GM12891 (cell line): ENCODE measurements around the gene FBL.

Experiments
- DNase-seq: peaks from one replicate; pipeline ENCODE4 v3.0.0; 2011; ENCODE audit warnings: low spot score; ENCODE audit not compliant: insufficient read length
- FAIRE-seq: peaks from 2 replicates; lab custom pipeline; 2011; peaks lifted over from hg19 to GRCh38; lab: Jason Lieb, UNC
- PAX5 ChIP-seq: IDR thresholded peaks from 2 replicates; pipeline ENCODE4 v1.6.1; 2011; ENCODE audit warnings: low read length, moderate library complexity, mild to moderate bottlenecking; ENCODE audit not compliant: insufficient read depth, severe bottlenecking
- POLR2A ChIP-seq: IDR thresholded peaks from 2 replicates; pipeline ENCODE4 v1.6.1; 2011; ENCODE audit warnings: low read depth, low read length, control low read depth
- POLR2AphosphoS5 ChIP-seq: IDR thresholded peaks from 2 replicates; pipeline ENCODE4 v1.6.1; 2011; ENCODE audit warnings: low read depth, low read length, control low read depth
- POU2F2 ChIP-seq: IDR thresholded peaks from 2 replicates; pipeline ENCODE4 v1.6.1; 2011; ENCODE audit warnings: low read depth, mild to moderate bottlenecking, control low read depth, low read length, moderate library complexity
- SPI1 ChIP-seq: IDR thresholded peaks from 2 replicates; pipeline ENCODE4 v1.6.1; 2011; ENCODE audit warnings: low read depth, low read length, control low read depth
- TAF1 ChIP-seq: IDR thresholded peaks from 2 replicates; pipeline ENCODE4 v1.6.1; 2011; ENCODE audit warnings: low read depth, low read length, control low read depth

Gene FBL

GRCh38 chr19:39805104-39805503 is 41.1 kb downstream of the FBL start:
- FAIRE-seq (no peak), DNase-seq (no peak)
- TF ChIP-seq SPI1 (no peak), PAX5 (no peak), POU2F2 (no peak), POLR2A (no peak), POLR2AphosphoS5 (no peak), TAF1 (no peak)

DNA sequence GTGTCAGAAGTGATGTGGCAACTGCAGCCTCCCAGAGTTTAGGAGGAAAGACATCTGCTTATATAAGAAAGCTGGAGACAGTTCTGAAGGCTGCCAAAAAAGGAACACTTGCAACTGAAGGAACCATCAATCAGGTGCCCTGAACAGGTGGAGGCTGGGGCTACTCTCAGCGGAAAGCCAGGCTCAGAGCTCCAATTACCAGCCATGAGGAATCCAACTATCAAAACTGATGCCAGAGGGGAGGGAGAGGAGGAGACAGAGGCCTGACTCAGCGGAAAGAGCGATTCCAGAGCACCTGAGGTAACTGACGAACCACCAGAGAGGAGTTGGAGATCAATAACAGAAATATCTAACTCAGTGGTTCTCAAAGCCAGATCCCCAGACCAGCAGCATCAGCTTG is 43.2 kb downstream of the FBL start:
- no peak for DNase-seq
- no peak for TF ChIP-seq SPI1
- TF ChIP-seq POU2F2, result no peak
- TF ChIP-seq POLR2AphosphoS5, result no peak
- no peak for TF ChIP-seq POLR2A
- TF ChIP-seq TAF1, result no peak
- TF ChIP-seq PAX5, result no peak
- no peak for FAIRE-seq

GRCh38 chr19:39797083-39797482 is 49.1 kb downstream of the FBL start:
- TF ChIP-seq POLR2AphosphoS5, result no peak
- no peak for TF ChIP-seq SPI1
- TF ChIP-seq TAF1, result no peak
- TF ChIP-seq POLR2A, result no peak
- no peak for TF ChIP-seq POU2F2
- TF ChIP-seq PAX5, result no peak
- FAIRE-seq, result no peak
- no peak for DNase-seq

- no peak for TF ChIP-seq SPI1
- TF ChIP-seq TAF1, result no peak
- peak; percentile 40; the same call in 1 of the 2 replicates for TF ChIP-seq POU2F2
- peak; percentile 68; the same call in 1 of the 2 replicates for TF ChIP-seq POLR2AphosphoS5
- no peak for TF ChIP-seq PAX5
- peak; percentile 72; the same call in 1 of the 2 replicates for TF ChIP-seq POLR2A
- DNase-seq (no peak), FAIRE-seq (peak; percentile 13)
These were observed 50.1 kb downstream of the FBL start for GRCh38 chr19:39796000-39796498.

GRCh38 chr19:39795001-39795400 is 51.2 kb downstream of the FBL start:
- TF ChIP-seq SPI1 (peak; percentile 95), POLR2AphosphoS5 (no peak)
- peak; percentile 30 for DNase-seq
- peak; percentile 94 for FAIRE-seq

- DNase-seq (peak; percentile 62), FAIRE-seq (peak; percentile 90)
- TF ChIP-seq TAF1 (no peak), POLR2A (no peak), SPI1 (no peak), POLR2AphosphoS5 (no peak), POU2F2 (0 out of 2 replicates have a peak, but pooled peaks have one; percentile 39), PAX5 (no peak)
These were observed 53.1 kb downstream of the FBL start for GRCh38 chr19:39792999-39793546.

DNA sequence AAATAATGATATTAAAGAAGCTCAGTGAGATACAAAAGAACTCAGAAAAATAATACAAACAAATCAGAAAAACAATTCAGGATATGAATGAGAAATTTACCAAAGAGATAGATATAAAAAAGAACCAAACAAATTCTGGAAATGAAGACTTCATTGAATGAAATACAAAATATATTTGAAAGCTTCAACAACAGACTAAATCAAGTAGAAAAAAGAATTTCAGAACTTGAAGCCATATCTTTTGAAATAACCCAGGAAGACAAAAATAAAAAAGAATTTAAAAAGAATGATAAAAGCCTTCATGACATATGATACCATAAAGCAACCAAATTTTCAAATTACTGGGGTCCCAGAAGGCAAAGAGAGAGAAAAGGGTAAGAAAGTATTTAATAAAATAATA is 57.9 kb downstream of the FBL start:
- DNase-seq (no peak), FAIRE-seq (no peak)
- TF ChIP-seq TAF1 (no peak), PAX5 (no peak), POU2F2 (no peak), SPI1 (no peak), POLR2AphosphoS5 (no peak), POLR2A (no peak)
